COLO829 (cell line): ENCODE data around the gene ATG9A.
A peak's percentile ranks its signal among the peaks of the same experiment; 100 is the strongest.

Experiments
- DNase-seq: peaks from one replicate; pipeline ENCODE4 v3.0.0; 2012; ENCODE audit warnings: low spot score

The ATG9A gene

GRCh38 chr2:219219784-219220532, 9.5 kb downstream of the ATG9A start:
- DNase-seq = no peak

GRCh38 chr2:219218732-219219701, 10.4 kb downstream of the ATG9A start, which contains the start of gene ABCB6:
TSS of gene ABCB6 (minus strand) at chr2:219218958. CDS start at chr2:219218673, 285 bp downstream.
- peak; percentile 94 for DNase-seq

- DNase-seq = peak; percentile 55
These were observed 11.2 kb downstream of the ATG9A start for GRCh38 chr2:219218217-219218731.

GRCh38 chr2:219216535-219216915, 12.9 kb downstream of the ATG9A start:
- DNase-seq = no peak

- no peak for DNase-seq
These were observed 13.4 kb downstream of the ATG9A start for GRCh38 chr2:219215871-219216534.

GRCh38 chr2:219214786-219215185, 14.7 kb downstream of the ATG9A start:
- no peak for DNase-seq

- DNase-seq = no peak
These were observed 15.3 kb downstream of the ATG9A start for GRCh38 chr2:219214141-219214540.

GRCh38 chr2:219213486-219214071, 15.9 kb downstream of the ATG9A start:
- DNase-seq = no peak

GRCh38 chr2:219213026-219213415, 16.4 kb downstream of the ATG9A start:
- DNase-seq = no peak

GRCh38 chr2:219210886-219211362, 18.5 kb downstream of the ATG9A start:
- no peak for DNase-seq

- no peak for DNase-seq
These were observed 19.1 kb downstream of the ATG9A start for GRCh38 chr2:219210196-219210885.

- no peak for DNase-seq
These were observed 19.9 kb downstream of the ATG9A start for GRCh38 chr2:219209236-219210195.

- no peak for DNase-seq
These were observed 21.3 kb downstream of the ATG9A start for GRCh38 chr2:219207884-219208740.

GRCh38 chr2:219207134-219207883, 22.1 kb downstream of the ATG9A start:
- no peak for DNase-seq

GRCh38 chr2:219206328-219207133, 22.9 kb downstream of the ATG9A start, which contains the start of gene ZFAND2B:
TSS of gene ZFAND2B (plus strand) at chr2:219206782. CDS start at chr2:219206988, 206 bp downstream.
- DNase-seq = peak; percentile 97

GRCh38 chr2:219205981-219206327, 23.5 kb downstream of the ATG9A start:
- no peak for DNase-seq

- DNase-seq = no peak
These were observed 24.3 kb downstream of the ATG9A start for GRCh38 chr2:219205165-219205538.
